Measurements from ENCODE around the gene DNAH6. TPM values are rescaled to one million over a fixed set of nuclear protein-coding genes. Genes with fewer than 3 reads are reported as not detected.
A peak's percentile ranks its signal among the peaks of the same experiment; 100 is the strongest.
"Not testable (repeated sequence)": the region's sequence is repeated elsewhere in the genome, so short reads cannot be mapped to it uniquely, and the experiment has no call there.

The DNAH6 gene
- under 1 TPM; 0.08 to 0.39 (median 0.18) TPM for polyA plus RNA-seq (ENCODE audit: insufficient read length in 10 of 10)
- long read RNA-seq, donor 1, result 0 reads
- long read RNA-seq, donor 2, result 0 reads
- long read RNA-seq, donor 3, result 0 reads
- long read RNA-seq, donor 4, result 0 reads
- long read RNA-seq, donor 5, result 0 reads
- long read RNA-seq, donor 6, result 0 reads
- long read RNA-seq, donor 7, result 0 reads
- long read RNA-seq, donor 8, result 0 reads
- long read RNA-seq, donor 9, result 0 reads

- peak; percentile 88 to 96 (median 94) for DNase-seq
These were observed at the start of gene DNAH6 for GRCh38 chr2:84516234-84516986. Gene DNAH6, plus strand, starts transcription at chr2:84516498. Its CDS starts 1,329 bp downstream, at chr2:84517827.

- no peak for DNase-seq
These were observed 48.9 kb upstream of the DNAH6 start for GRCh38 chr2:84467389-84467788.

- DNase-seq, result not testable (repeated sequence)
These were observed 43.9 kb upstream of the DNAH6 start for GRCh38 chr2:84472423-84472822.

GRCh38 chr2:84472856-84473565, 43.3 kb upstream of the DNAH6 start:
- DNase-seq, result no peak

GRCh38 chr2:84474176-84474575, 42.1 kb upstream of the DNAH6 start:
- DNase-seq, result no peak

- no peak for DNase-seq
These were observed 38.4 kb upstream of the DNAH6 start for GRCh38 chr2:84477886-84478285.

GRCh38 chr2:84478867-84479266, 37.4 kb upstream of the DNAH6 start:
- no peak for DNase-seq

GRCh38 chr2:84481702-84482101, 34.6 kb upstream of the DNAH6 start:
- peak in 1 of 3 donors; percentile 19 for DNase-seq

- DNase-seq, result no peak
These were observed 33.7 kb upstream of the DNAH6 start for GRCh38 chr2:84482603-84483002.

GRCh38 chr2:84483320-84483719, 33.0 kb upstream of the DNAH6 start:
- no peak for DNase-seq

- peak; percentile 5 to 18 (median 11) for DNase-seq
These were observed 29.7 kb upstream of the DNAH6 start for GRCh38 chr2:84486441-84487115.

GRCh38 chr2:84487298-84487996, 28.9 kb upstream of the DNAH6 start:
- no peak for DNase-seq

- no peak for DNase-seq
These were observed 25.0 kb upstream of the DNAH6 start for GRCh38 chr2:84491256-84491655.

- DNase-seq, result no peak
These were observed 24.6 kb upstream of the DNAH6 start for GRCh38 chr2:84491741-84492140.

GRCh38 chr2:84492571-84492970, 23.7 kb upstream of the DNAH6 start:
- DNase-seq, result no peak

- DNase-seq, result peak in 1 of 3 donors; percentile 82
These were observed 22.8 kb upstream of the DNAH6 start for GRCh38 chr2:84493514-84493913.

- no peak for DNase-seq
These were observed 22.2 kb upstream of the DNAH6 start for GRCh38 chr2:84494070-84494469.

- peak; percentile 51 to 71 (median 57) for DNase-seq
These were observed 20.7 kb upstream of the DNAH6 start for GRCh38 chr2:84495539-84496146.

- no peak for DNase-seq
These were observed 19.9 kb upstream of the DNAH6 start for GRCh38 chr2:84496386-84496785.

- no peak for DNase-seq
These were observed 19.0 kb upstream of the DNAH6 start for GRCh38 chr2:84497285-84497684.

GRCh38 chr2:84498150-84498799, 18.0 kb upstream of the DNAH6 start:
- DNase-seq, result no peak
